HEK293T (cell line): Measurements from ENCODE around the gene MYO15B.

Source experiments
- CTCF ChIA-PET: fragments of 350-600 bp; formaldehyde crosslinking; extraction: SDS; loops from one replicate; lab custom pipeline; 2021; ENCODE audit warnings: antibody characterized with exemption, inconsistent platforms; lab: Yijun Ruan, JAX
- POLR2A ChIA-PET: fragments of 350-600 bp; formaldehyde crosslinking; extraction: SDS; loops from one replicate; lab custom pipeline; 2020; ENCODE audit warnings: antibody characterized with exemption, inconsistent platforms; lab: Yijun Ruan, JAX
- DNase-seq: peaks from one replicate; pipeline ENCODE4 v3.0.0; 2012; ENCODE audit warnings: mixed read lengths; ENCODE audit errors: extremely low spot score
- ARNT ChIP-seq: fragments of 450-650 bp; IDR thresholded peaks from 2 replicates; pipeline ENCODE4 v1.6.1; 2017; ENCODE audit warnings: mild to moderate bottlenecking
- BHLHE40 ChIP-seq: fragments of 450-650 bp; IDR thresholded peaks from 2 replicates; pipeline ENCODE4 v1.6.1; 2016; ENCODE audit warnings: mild to moderate bottlenecking, moderate library complexity, borderline replicate concordance
- CTBP1 ChIP-seq: fragments of 450-650 bp; IDR thresholded peaks from 2 replicates; pipeline ENCODE4 v1.6.1; 2016; ENCODE audit warnings: borderline replicate concordance
- ELF4 ChIP-seq: fragments of 450-650 bp; IDR thresholded peaks from 2 replicates; pipeline ENCODE4 v1.6.1; 2017; ENCODE audit warnings: antibody characterized with exemption
- FOXA1 ChIP-seq: fragments of 450-650 bp; IDR thresholded peaks from 2 replicates; pipeline ENCODE4 v1.6.1; 2016; ENCODE audit warnings: mild to moderate bottlenecking
- FOXK2 ChIP-seq: fragments of 450-650 bp; IDR thresholded peaks from 2 replicates; pipeline ENCODE4 v1.6.1; 2016; ENCODE audit warnings: mild to moderate bottlenecking
- FOXM1 ChIP-seq: fragments of 450-650 bp; IDR thresholded peaks from 2 replicates; pipeline ENCODE4 v1.6.1; 2017; ENCODE audit warnings: mild to moderate bottlenecking, borderline replicate concordance
- HDGF ChIP-seq: fragments of 450-650 bp; IDR thresholded peaks from 2 replicates; pipeline ENCODE4 v1.6.1; 2017; ENCODE audit warnings: antibody characterized with exemption, borderline replicate concordance
- L3MBTL2 ChIP-seq: fragments of 450-650 bp; conservative IDR thresholded peaks from 2 replicates; pipeline ENCODE4 v1.6.1; 2016; ENCODE audit warnings: mild to moderate bottlenecking
- LEF1 ChIP-seq: fragments of 450-650 bp; IDR thresholded peaks from 2 replicates; pipeline ENCODE4 v1.6.1; 2017; ENCODE audit warnings: mild to moderate bottlenecking, borderline replicate concordance
- NFRKB ChIP-seq: fragments of 450-650 bp; IDR thresholded peaks from 2 replicates; pipeline ENCODE4 v1.6.1; 2016; ENCODE audit warnings: mild to moderate bottlenecking, moderate library complexity
- SP1 ChIP-seq: fragments of 450-650 bp; IDR thresholded peaks from 2 replicates; pipeline ENCODE4 v1.6.1; 2017
- SUZ12 ChIP-seq: fragments of 450-650 bp; IDR thresholded peaks from 2 replicates; pipeline ENCODE4 v1.6.1; 2016; ENCODE audit warnings: mild to moderate bottlenecking
- TARDBP ChIP-seq: fragments of 450-650 bp; IDR thresholded peaks from 2 replicates; pipeline ENCODE4 v1.6.1; 2016
- ZNF384 ChIP-seq: fragments of 450-650 bp; IDR thresholded peaks from 2 replicates; pipeline ENCODE4 v1.6.1; 2016
- TF ChIP-seq, protein P1 (sequence below): fragments of 450-650 bp; IDR thresholded peaks from 2 replicates; pipeline ENCODE4 v1.6.1; 2016

The MYO15B gene

DNA sequence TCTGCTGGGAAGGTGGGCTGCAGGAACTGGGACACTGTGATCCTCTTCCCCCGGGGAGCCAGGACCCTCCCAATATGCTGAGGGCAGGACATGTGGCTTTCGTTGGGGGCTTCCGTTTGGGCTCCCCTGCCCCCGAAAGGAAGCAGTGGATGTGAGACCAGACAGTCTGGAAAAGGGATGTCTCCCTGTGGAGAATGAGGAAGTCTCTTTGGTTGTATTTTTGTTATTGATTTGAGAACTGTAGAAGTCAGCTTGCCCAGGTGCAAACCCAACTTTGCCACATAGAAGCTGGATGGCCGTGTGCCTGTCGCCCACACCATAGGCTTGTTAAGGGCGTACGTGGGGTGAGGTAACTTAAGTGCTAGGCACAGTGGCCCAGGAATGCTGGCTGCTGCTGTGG is 43.4 kb upstream of the MYO15B start:
- ChIA-PET POLR2A (no interaction called here), CTCF (no interaction called here)
- no peak for TF ChIP-seq SUZ12
- no peak for TF ChIP-seq L3MBTL2
- no peak for TF ChIP-seq FOXM1
- no peak for TF ChIP-seq TARDBP
- no peak for TF ChIP-seq FOXA1
- TF ChIP-seq CTBP1 = no peak
- TF ChIP-seq FOXK2 = no peak
- TF ChIP-seq, protein P1, sequence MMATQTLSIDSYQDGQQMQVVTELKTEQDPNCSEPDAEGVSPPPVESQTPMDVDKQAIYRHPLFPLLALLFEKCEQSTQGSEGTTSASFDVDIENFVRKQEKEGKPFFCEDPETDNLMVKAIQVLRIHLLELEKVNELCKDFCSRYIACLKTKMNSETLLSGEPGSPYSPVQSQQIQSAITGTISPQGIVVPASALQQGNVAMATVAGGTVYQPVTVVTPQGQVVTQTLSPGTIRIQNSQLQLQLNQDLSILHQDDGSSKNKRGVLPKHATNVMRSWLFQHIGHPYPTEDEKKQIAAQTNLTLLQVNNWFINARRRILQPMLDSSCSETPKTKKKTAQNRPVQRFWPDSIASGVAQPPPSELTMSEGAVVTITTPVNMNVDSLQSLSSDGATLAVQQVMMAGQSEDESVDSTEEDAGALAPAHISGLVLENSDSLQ = no peak
- TF ChIP-seq BHLHE40 = no peak
- no peak for TF ChIP-seq LEF1
- no peak for TF ChIP-seq ZNF384
- no peak for TF ChIP-seq NFRKB
- no peak for TF ChIP-seq ELF4
- TF ChIP-seq ARNT = no peak
- DNase-seq = no peak

DNA sequence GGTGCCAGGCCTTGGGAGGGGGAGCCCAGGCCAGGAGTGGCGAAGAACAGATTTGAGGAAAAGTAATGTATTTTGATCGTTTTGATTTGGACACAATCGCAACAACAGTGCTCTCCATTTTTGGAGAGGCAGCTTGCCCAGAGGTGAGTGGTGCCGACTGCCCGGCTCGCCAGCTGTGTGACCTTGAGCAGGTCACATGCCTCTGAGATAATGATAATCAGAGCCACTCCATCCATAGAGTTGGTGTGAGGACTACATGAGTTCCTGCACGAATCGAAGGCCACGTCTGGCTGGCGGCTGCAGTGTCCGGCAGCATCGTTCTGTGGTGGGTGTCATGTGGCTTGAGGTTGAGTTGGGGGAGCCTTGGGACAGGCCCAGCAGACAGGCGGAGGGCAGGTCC is 41.4 kb upstream of the MYO15B start:
- CTCF ChIA-PET = no interaction called here

DNA sequence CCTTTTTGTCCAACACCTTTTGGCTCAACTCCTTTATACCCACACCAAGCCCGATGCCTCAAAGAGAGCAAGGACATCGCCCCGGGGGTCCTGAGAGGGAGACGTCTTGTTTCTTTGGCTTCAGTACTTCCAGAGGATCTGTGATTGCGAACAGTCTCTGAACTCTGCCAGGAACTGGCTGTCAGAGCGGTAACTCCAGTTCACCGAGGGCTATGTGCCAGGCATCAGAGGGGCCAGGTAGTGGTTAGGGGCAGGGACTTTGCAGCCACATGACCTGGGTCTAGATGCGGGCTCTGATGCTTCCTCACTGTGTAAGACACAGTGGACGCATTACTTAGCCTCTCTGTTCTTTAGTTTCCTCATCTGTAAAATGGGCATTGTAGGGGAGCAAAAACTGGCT is 40.5 kb upstream of the MYO15B start:
- TF ChIP-seq ARNT (no peak), FOXK2 (no peak), L3MBTL2 (no peak), ZNF384 (no peak), SP1 (no peak), ELF4 (no peak), NFRKB (no peak), TARDBP (no peak), LEF1 (no peak), SUZ12 (no peak), HDGF (no peak), FOXA1 (no peak), FOXM1 (no peak)
- TF ChIP-seq, protein P1 = no peak
- POLR2A ChIA-PET = no interaction called here

More for the DNA sequence above, 41.4 kb upstream of the MYO15B start:
- no peak for DNase-seq
- TF ChIP-seq NFRKB (no peak), HDGF (no peak), FOXM1 (no peak), FOXA1 (no peak), L3MBTL2 (no peak), ARNT (no peak), FOXK2 (no peak), TARDBP (no peak), BHLHE40 (no peak)
- TF ChIP-seq, protein P1 = no peak
- POLR2A ChIA-PET = no interaction called here

DNA sequence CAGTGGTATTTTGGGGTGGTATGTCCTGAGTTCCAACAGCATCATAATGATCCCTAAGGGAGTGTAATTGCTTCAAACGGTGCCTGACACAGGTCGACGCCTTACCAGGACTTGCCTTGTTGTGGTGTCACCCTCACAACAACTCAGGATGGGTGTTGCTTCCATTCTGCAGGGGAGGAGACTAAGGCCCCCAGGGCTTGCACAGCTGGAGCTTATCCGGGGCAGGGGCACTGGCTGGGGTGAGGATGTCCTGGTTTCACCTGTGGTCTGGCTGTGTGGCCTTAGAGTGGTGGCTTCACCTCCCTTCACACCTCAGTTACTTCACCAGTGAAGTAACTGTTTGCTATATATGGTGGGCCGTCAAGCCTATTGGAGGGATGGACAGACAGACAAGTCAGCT is 38.8 kb upstream of the MYO15B start:
- TF ChIP-seq FOXM1 = no peak
- TF ChIP-seq CTBP1 = no peak
- no peak for TF ChIP-seq FOXK2
- TF ChIP-seq FOXA1 = no peak
- no peak for TF ChIP-seq ARNT
- DNase-seq = no peak
- ChIA-PET POLR2A (interaction anchor here (1.0 to 1.3 kb wide), 3 partner anchors 9 to 17 kb away, joined by 3 to 8 read pairs (median 3); no protein-coding TSS in a partner anchor), CTCF (interaction anchor here (1.0 kb wide), 1 partner anchor 52 kb away, joined by 3 read pairs; no protein-coding TSS in a partner anchor)

More for the DNA sequence above, 40.5 kb upstream of the MYO15B start:
- no peak for DNase-seq
- CTCF ChIA-PET = no interaction called here

GRCh38 chr17:75549246-75550138 is 38.1 kb upstream of the MYO15B start:
- TF ChIP-seq BHLHE40 (no peak), HDGF (0 out of 2 replicates have a peak, but pooled peaks have one; percentile 34)
- ChIA-PET CTCF (no interaction called here), POLR2A (interaction anchor here (1.0 to 1.3 kb wide), 4 partner anchors 9 to 24 kb away, joined by 3 to 8 read pairs (median 3); partner anchors contain the start of gene LLGL2)
- DNase-seq = peak; percentile 58

- CTCF ChIA-PET = interaction anchor here (1.0 kb wide), 1 partner anchor 51 kb away, joined by 3 read pairs; no protein-coding TSS in a partner anchor
- TF ChIP-seq NFRKB (no peak), ARNT (no peak), SUZ12 (no peak)
- TF ChIP-seq, protein P1 = no peak
- DNase-seq = no peak
- POLR2A ChIA-PET = interaction anchor here (1.3 kb wide), 1 partner anchor 25 kb away, joined by 3 read pairs; the partner anchor contains the start of gene LLGL2
Observed at GRCh38 chr17:75550139-75550465, 37.5 kb upstream of the MYO15B start.
